AG04449 (cell line): ENCODE results near the gene LDLRAD3.

Experiments used
- CTCF ChIA-PET: fragments of 350-600 bp; formaldehyde crosslinking; extraction: SDS; loops from one replicate; lab custom pipeline; 2021; ENCODE audit warnings: antibody characterized with exemption; lab: Yijun Ruan, JAX
- POLR2A ChIA-PET: fragments of 400-600, 350-600 bp; formaldehyde crosslinking; extraction: SDS; loops from one replicate; lab custom pipeline; 2020; ENCODE audit warnings: antibody characterized with exemption, inconsistent platforms; lab: Yijun Ruan, JAX
- DNase-seq: peaks from one replicate; pipeline ENCODE4 v3.0.0-alpha.2; 2010; ENCODE audit warnings: low read depth, low spot score
- H3K4me3 ChIP-seq: 2 replicates; pipeline ENCODE4 v1.5.1; 2011; ENCODE audit warnings: low read depth, mild to moderate bottlenecking, control low read depth, low read length
- TF ChIP-seq, protein P1 (sequence below): IDR thresholded peaks from one replicate; pipeline ENCODE4 v1.5.1; 2011; ENCODE audit warnings: mild to moderate bottlenecking, moderate library complexity, low read length, control low read depth, inconsistent platforms; ENCODE audit not compliant: insufficient read depth; ENCODE audit errors: missing control alignments

The LDLRAD3 gene

DNA sequence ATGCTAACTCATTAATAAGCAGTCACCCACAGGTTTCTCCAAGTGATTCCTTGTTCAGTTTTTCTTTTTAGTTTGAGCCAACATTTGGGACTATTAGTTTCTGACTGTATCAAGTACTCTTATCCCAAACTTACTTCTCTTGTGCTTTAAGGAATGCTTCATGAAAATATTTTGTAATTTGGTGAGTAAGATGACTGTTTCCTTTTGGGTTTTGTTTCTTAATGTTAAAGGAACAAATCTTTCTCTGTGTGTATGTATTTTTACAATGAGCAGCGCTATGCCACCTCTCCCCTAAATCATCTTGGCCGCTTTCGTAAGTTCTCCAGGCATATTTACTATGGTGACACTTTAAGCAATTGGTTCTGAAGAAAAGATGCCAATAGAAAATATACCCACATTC, 72.4 kb downstream of the LDLRAD3 start:
- no peak for DNase-seq
- ChIA-PET CTCF (interaction anchor here (1.2 to 1.6 kb wide), 2 partner anchors 25 to 248 kb away, joined by 3 to 7 read pairs; no protein-coding TSS in a partner anchor), POLR2A (no interaction called here)
- H3K4me3 ChIP-seq = no peak overlapping the region
- TF ChIP-seq, protein P1, sequence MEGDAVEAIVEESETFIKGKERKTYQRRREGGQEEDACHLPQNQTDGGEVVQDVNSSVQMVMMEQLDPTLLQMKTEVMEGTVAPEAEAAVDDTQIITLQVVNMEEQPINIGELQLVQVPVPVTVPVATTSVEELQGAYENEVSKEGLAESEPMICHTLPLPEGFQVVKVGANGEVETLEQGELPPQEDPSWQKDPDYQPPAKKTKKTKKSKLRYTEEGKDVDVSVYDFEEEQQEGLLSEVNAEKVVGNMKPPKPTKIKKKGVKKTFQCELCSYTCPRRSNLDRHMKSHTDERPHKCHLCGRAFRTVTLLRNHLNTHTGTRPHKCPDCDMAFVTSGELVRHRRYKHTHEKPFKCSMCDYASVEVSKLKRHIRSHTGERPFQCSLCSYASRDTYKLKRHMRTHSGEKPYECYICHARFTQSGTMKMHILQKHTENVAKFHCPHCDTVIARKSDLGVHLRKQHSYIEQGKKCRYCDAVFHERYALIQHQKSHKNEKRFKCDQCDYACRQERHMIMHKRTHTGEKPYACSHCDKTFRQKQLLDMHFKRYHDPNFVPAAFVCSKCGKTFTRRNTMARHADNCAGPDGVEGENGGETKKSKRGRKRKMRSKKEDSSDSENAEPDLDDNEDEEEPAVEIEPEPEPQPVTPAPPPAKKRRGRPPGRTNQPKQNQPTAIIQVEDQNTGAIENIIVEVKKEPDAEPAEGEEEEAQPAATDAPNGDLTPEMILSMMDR = no peak

DNA sequence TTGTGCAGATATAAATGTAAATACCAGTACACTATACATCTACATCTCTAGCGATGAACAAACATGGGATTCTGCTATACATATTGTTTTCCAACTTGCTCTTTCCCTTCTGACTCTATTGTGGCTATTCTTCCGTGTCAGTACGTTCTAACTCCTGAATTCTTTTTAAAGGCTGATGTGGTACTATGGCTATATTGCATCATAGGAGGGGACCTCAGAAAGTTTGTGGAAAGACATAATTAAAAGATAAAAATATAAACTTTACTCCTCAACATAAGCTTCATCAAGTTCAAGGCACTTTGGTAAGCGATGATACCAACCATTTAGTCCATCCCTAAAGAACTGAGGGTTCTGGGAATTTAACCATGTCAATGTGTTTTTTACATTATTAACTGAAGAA, 72.8 kb downstream of the LDLRAD3 start:
- no peak overlapping the region for H3K4me3 ChIP-seq
- no peak for DNase-seq
- POLR2A ChIA-PET = no interaction called here
- TF ChIP-seq, protein P1 = no peak
- CTCF ChIA-PET = interaction anchor here (0.6 to 1.6 kb wide), 3 partner anchors 24 to 265 kb away, joined by 3 to 7 read pairs (median 3); no protein-coding TSS in a partner anchor

DNA sequence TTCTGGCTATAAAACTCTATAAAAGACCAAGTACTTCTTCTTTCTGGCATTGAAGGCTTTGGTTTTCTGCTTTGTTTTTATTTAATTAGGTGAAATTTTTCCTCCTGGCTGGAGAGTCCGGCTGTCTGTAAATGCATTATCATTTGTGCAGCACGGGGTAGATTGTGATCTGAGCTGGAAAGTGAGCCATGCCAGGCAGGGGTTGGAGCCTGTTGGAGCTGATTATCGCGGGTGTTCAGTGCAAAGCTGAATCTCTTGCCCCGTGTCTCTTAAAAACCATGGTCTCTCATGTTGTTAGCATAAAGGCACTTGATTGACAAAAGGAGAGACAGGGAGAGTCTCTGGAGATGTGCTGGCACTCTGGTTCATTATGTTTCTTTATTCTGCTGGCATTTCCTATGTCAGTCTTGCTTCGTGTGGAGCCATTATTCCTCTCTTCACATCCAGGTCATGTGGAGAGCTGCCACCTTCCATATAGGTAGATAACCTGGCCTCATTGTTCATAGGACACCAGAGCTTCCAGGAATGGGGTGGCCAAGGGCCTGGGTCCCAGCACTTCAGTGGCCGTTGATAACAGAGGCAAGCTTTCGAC, 75.2 kb downstream of the LDLRAD3 start:
- no peak for DNase-seq
- CTCF ChIA-PET = interaction anchor here (0.9 to 1.1 kb wide), 2 partner anchors 197 kb away, joined by 3 read pairs; no protein-coding TSS in a partner anchor
- POLR2A ChIA-PET = no interaction called here

DNA sequence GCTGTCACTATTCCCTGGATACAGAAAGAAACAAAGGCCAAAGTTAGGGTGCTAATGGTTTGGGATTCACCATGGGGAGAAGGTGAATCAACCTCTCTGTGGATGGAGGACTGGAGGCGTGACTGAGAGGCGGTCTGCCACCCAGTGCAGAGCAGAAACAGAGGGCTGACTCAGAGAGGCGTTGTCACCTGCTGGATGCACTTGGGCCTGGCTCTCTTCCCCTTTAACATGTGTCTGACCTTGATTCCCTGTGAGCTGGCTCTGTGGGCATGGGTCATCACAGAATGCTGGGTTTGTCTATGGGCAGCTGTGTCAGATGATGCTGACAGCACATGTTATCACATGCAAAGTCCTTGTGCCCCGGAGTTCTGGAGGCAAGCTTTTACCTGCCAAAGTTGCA, 75.9 kb downstream of the LDLRAD3 start:
- H3K4me3 ChIP-seq = no peak overlapping the region
- CTCF ChIA-PET = interaction anchor here (0.8 to 1.1 kb wide), 2 partner anchors 40 to 197 kb away, joined by 3 read pairs; no protein-coding TSS in a partner anchor
- no peak for DNase-seq
- TF ChIP-seq, protein P1 = no peak
- POLR2A ChIA-PET = no interaction called here

More for the DNA sequence above, 75.2 kb downstream of the LDLRAD3 start:
- no peak overlapping the region for H3K4me3 ChIP-seq
- TF ChIP-seq, protein P1 = no peak

DNA sequence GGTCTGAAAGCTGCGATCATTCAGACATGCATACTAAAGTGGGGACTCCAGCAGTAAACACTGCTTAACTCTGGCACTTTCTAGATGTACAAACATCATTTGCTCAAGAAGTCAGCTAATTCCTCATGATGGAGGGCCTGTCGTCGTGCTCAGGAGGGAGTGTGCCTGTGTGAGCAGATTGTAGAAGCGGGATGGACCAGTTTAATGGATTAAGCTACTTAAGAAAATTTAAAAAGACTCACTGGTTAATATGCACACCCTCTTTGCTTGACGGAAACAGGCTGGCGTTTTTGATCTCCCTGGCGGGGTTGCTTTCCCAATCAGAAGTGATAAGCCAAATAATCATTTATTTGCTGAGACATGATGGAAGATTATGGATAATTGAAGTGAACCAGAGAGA, 79.0 kb downstream of the LDLRAD3 start:
- no peak for DNase-seq
- POLR2A ChIA-PET = no interaction called here
- no peak overlapping the region for H3K4me3 ChIP-seq
- CTCF ChIA-PET = interaction anchor here (0.7 to 2.4 kb wide), 5 partner anchors 15 to 236 kb away, joined by 3 to 7 read pairs (median 5); no protein-coding TSS in a partner anchor
- TF ChIP-seq, protein P1 = no peak

DNA sequence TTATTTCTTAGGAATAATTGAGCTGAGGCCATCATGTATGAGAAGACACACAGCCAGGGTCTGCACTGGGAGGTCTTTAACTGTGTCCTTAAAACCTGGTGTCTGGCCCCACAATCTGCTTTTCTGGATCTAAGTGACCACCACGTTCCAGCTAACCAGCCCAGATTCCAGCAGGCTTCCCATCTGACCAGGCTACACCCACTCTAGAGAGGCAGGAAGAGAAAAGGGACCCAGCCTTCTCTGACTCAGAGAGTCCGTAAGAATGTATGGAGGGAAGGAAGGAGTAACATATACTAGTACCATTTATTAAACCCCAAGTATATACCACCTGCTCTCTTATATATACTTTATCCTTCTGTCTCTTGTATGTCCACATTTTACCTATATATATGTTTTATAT, 80.1 kb downstream of the LDLRAD3 start:
- TF ChIP-seq, protein P1 = no peak
- CTCF ChIA-PET = interaction anchor here (0.8 to 2.4 kb wide), 6 partner anchors 10 to 235 kb away, joined by 3 to 7 read pairs (median 4); no protein-coding TSS in a partner anchor
- POLR2A ChIA-PET = no interaction called here
- DNase-seq = no peak
- no peak overlapping the region for H3K4me3 ChIP-seq
